KMS-11 (cell line): ENCODE measurements around the gene HACD2.

Source experiments
- H2AFZ ChIP-seq: fragments of 200-600 bp; sonication (generic); 2 replicates; pipeline ENCODE4 v1.6.1; 2016; ENCODE audit warnings: antibody characterized with exemption, mixed run types, low read depth
- H3K27ac ChIP-seq: fragments of 200-600 bp; sonication (generic); 2 replicates; pipeline ENCODE4 v1.6.1; 2016; ENCODE audit warnings: mild to moderate bottlenecking, mixed run types
- H3K27me3 ChIP-seq: fragments of 200-600 bp; sonication (generic); 2 replicates; pipeline ENCODE4 v1.6.1; 2017; ENCODE audit warnings: mild to moderate bottlenecking, low read depth, mixed run types, moderate library complexity; ENCODE audit not compliant: insufficient read depth
- H3K36me3 ChIP-seq: fragments of 200-600 bp; sonication (generic); 2 replicates; pipeline ENCODE4 v1.6.1; 2017; ENCODE audit warnings: mild to moderate bottlenecking, mixed run types; ENCODE audit not compliant: insufficient read depth
- H3K4me1 ChIP-seq: fragments of 200-600 bp; sonication (generic); 2 replicates; pipeline ENCODE4 v1.6.1; 2016; ENCODE audit warnings: mild to moderate bottlenecking, low read depth, mixed run types; ENCODE audit not compliant: poor library complexity, severe bottlenecking
- H3K4me2 ChIP-seq: fragments of 200-600 bp; sonication (generic); 2 replicates; pipeline ENCODE4 v1.7.0; 2016; ENCODE audit warnings: mild to moderate bottlenecking, mixed run types
- H3K4me3 ChIP-seq: fragments of 200-600 bp; sonication (generic); IDR thresholded peaks from 2 replicates; pipeline ENCODE4 v1.6.1; 2017; ENCODE audit warnings: low read depth, low read length, mixed read lengths; ENCODE audit not compliant: insufficient read depth
- H3K79me2 ChIP-seq: fragments of 200-600 bp; sonication (generic); 2 replicates; pipeline ENCODE4 v1.6.1; 2016; ENCODE audit warnings: low read depth, mixed run types; ENCODE audit not compliant: insufficient read depth
- H3K9ac ChIP-seq: fragments of 200-600 bp; sonication (generic); 2 replicates; pipeline ENCODE4 v1.6.1; 2016; ENCODE audit warnings: mild to moderate bottlenecking, mixed run types
- H4K20me1 ChIP-seq: fragments of 200-600 bp; sonication (generic); 2 replicates; pipeline ENCODE4 v1.6.1; 2016; ENCODE audit warnings: mild to moderate bottlenecking, mixed run types; ENCODE audit not compliant: insufficient read depth
- CTCF ChIP-seq: fragments of 200-600 bp; sonication (generic); conservative IDR thresholded peaks from 2 replicates; pipeline ENCODE4 v1.6.1; 2017; ENCODE audit warnings: low read depth, mild to moderate bottlenecking, antibody characterized with exemption, low read length, moderate library complexity, mixed read lengths

Gene HACD2

GRCh38 chr3:123629747-123630047 is 44.8 kb upstream of the HACD2 start:
- no peaks in the 10 kb centered on the region for H3K36me3 ChIP-seq
- H3K9ac ChIP-seq: no peak overlapping the region
- no peak overlapping the region for H3K4me3 ChIP-seq
- H3K79me2 ChIP-seq: no peaks in the 10 kb centered on the region
- no peaks in the 10 kb centered on the region for H3K27me3 ChIP-seq
- no peaks in the 10 kb centered on the region for H4K20me1 ChIP-seq
- H2AFZ ChIP-seq: no peak overlapping the region
- TF ChIP-seq CTCF: no peak
- H3K4me2 ChIP-seq: no peak overlapping the region
- no peak overlapping the region for H3K27ac ChIP-seq
- no peaks in the 10 kb centered on the region for H3K4me1 ChIP-seq

- TF ChIP-seq CTCF: no peak
- H2AFZ ChIP-seq: no peak overlapping the region
- H3K36me3 ChIP-seq: no peaks in the 10 kb centered on the region
Observed at GRCh38 chr3:123628996-123629746, 44.3 kb upstream of the HACD2 start.

GRCh38 chr3:123627673-123628670 is 43.1 kb upstream of the HACD2 start:
- no peaks in the 10 kb centered on the region for H3K36me3 ChIP-seq
- no peak overlapping the region for H3K4me3 ChIP-seq
- no peaks in the 10 kb centered on the region for H3K27me3 ChIP-seq
- H3K27ac ChIP-seq: no peak overlapping the region
- no peaks in the 10 kb centered on the region for H3K79me2 ChIP-seq
- TF ChIP-seq CTCF: no peak
- no peak overlapping the region for H3K4me2 ChIP-seq
- no peaks in the 10 kb centered on the region for H3K4me1 ChIP-seq
- no peak overlapping the region for H2AFZ ChIP-seq
- no peaks in the 10 kb centered on the region for H4K20me1 ChIP-seq
- no peak overlapping the region for H3K9ac ChIP-seq

More at GRCh38 chr3:123628996-123629746, 44.3 kb upstream of the HACD2 start:
- no peak overlapping the region for H3K9ac ChIP-seq
- no peaks in the 10 kb centered on the region for H3K4me1 ChIP-seq
- H3K79me2 ChIP-seq: no peaks in the 10 kb centered on the region
- H3K4me3 ChIP-seq: no peak overlapping the region
- H3K27me3 ChIP-seq: no peaks in the 10 kb centered on the region
- no peak overlapping the region for H3K4me2 ChIP-seq
- no peaks in the 10 kb centered on the region for H4K20me1 ChIP-seq
- no peak overlapping the region for H3K27ac ChIP-seq

- no peak for TF ChIP-seq CTCF
- H3K4me1 ChIP-seq: no peaks in the 10 kb centered on the region
- no peak overlapping the region for H3K4me3 ChIP-seq
- no peaks in the 10 kb centered on the region for H4K20me1 ChIP-seq
- H3K27me3 ChIP-seq: no peaks in the 10 kb centered on the region
- H3K4me2 ChIP-seq: no peak overlapping the region
- no peak overlapping the region for H2AFZ ChIP-seq
- no peak overlapping the region for H3K27ac ChIP-seq
- H3K79me2 ChIP-seq: no peaks in the 10 kb centered on the region
- H3K9ac ChIP-seq: no peak overlapping the region
- H3K36me3 ChIP-seq: no peaks in the 10 kb centered on the region
Observed at GRCh38 chr3:123626881-123627280, 42.0 kb upstream of the HACD2 start.
